ENCODE measurements around the gene SH3BP4.

SH3BP4 gene

DNA sequence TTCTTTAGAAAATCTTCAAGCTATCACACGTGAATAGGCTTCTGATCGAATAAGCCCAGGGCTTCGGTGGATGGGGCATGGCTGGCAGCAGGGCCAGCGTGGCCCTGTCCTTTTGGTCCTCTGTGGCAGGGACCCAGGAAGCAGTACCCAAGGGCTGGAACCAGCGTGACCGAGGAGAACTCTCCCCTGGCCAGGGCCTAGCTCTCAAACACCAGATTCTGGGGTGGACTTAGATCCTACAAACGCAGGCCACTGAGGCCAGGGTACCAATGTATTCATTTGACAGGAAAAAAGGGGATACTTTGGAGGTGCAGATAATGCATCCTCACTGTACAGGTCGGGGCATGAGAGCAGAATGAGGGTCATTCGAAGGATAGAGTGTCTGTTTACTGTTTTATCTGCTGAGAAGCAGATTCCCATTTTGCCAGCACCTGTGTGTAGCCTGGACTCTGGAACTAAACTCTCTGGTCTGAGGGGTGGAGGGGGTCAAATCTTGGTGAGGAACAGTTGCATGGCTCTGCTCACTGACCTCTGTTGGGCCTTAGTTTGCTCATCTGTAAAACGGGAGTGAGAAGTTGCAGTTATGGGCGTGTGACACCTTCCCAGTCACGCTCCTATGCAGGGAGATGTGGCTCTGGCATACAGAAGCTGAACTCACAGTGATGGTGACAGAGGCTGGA, 51.4 kb downstream of the SH3BP4 start:
- H3K27ac ChIP-seq, result no peak overlapping the region
- TF ChIP-seq, protein P1, sequence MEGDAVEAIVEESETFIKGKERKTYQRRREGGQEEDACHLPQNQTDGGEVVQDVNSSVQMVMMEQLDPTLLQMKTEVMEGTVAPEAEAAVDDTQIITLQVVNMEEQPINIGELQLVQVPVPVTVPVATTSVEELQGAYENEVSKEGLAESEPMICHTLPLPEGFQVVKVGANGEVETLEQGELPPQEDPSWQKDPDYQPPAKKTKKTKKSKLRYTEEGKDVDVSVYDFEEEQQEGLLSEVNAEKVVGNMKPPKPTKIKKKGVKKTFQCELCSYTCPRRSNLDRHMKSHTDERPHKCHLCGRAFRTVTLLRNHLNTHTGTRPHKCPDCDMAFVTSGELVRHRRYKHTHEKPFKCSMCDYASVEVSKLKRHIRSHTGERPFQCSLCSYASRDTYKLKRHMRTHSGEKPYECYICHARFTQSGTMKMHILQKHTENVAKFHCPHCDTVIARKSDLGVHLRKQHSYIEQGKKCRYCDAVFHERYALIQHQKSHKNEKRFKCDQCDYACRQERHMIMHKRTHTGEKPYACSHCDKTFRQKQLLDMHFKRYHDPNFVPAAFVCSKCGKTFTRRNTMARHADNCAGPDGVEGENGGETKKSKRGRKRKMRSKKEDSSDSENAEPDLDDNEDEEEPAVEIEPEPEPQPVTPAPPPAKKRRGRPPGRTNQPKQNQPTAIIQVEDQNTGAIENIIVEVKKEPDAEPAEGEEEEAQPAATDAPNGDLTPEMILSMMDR (conservative IDR thresholded peaks at IDR 0.05), result no peak

DNA sequence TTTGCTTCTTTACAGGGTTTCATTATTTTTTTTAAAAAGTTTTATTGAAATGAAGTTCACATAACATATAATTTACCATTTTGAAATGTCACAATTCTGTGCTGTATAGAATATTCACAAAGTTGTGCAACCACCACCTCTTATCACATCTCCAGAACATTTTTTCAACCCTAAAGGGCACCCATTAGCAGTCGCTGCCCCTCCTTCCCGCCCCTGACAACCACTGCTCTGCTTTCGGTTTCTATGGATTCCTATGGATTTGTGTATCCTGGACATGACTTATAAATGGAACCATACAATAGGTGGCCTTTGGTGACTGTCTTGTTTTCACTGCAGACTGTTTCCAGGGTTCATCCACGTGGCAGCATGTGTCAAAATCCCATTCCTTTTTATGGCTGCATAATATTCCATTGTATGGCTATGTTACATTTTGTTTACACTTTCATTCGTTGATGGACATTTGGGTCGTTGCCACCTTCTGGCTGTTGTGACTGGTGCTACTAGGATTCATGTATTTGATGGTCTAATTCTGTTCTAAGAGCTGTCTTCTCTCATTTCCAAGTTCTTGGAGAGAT, 52.6 kb downstream of the SH3BP4 start:
- TF ChIP-seq, protein P1 (conservative IDR thresholded peaks at IDR 0.05), result no peak
- no peak overlapping the region for H3K27ac ChIP-seq

GRCh38 chr2:235005023-235005422, 53.2 kb downstream of the SH3BP4 start:
- no peak overlapping the region for H3K27ac ChIP-seq
- TF ChIP-seq, protein P1 (conservative IDR thresholded peaks at IDR 0.05), result no peak

GRCh38 chr2:235005603-235006259, 53.9 kb downstream of the SH3BP4 start:
- TF ChIP-seq, protein P1 (conservative IDR thresholded peaks at IDR 0.05), result no peak
- H3K27ac ChIP-seq, result peak overlapping the region; percentile 89; the same call in 1 of the 2 replicates

- TF ChIP-seq, protein P1 (conservative IDR thresholded peaks at IDR 0.05), result no peak
- peak overlapping the region; percentile 89; the same call in 1 of the 2 replicates for H3K27ac ChIP-seq
Observed at GRCh38 chr2:235006461-235006860, 54.6 kb downstream of the SH3BP4 start.

DNA sequence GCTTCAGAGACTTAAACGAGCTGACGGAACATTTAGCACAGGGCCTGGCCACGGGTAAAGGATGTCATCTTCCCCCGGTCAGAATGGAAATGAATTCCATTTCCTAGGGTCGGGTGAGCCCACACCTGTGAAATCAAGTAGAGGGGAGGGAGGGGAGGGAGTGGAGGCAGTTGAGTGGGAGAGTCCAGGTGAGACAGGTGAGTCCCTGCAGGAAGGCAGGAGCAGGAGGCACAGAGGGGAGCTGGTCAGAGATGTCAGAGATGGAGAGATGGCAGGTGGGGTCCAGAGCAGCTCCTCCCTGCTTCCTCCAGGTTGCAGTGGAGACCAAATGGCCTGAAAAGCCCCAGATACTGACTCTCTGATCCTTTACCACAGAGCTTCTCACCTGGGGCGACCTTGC, 55.2 kb downstream of the SH3BP4 start:
- TF ChIP-seq, protein P1 (conservative IDR thresholded peaks at IDR 0.05), result no peak

DNA sequence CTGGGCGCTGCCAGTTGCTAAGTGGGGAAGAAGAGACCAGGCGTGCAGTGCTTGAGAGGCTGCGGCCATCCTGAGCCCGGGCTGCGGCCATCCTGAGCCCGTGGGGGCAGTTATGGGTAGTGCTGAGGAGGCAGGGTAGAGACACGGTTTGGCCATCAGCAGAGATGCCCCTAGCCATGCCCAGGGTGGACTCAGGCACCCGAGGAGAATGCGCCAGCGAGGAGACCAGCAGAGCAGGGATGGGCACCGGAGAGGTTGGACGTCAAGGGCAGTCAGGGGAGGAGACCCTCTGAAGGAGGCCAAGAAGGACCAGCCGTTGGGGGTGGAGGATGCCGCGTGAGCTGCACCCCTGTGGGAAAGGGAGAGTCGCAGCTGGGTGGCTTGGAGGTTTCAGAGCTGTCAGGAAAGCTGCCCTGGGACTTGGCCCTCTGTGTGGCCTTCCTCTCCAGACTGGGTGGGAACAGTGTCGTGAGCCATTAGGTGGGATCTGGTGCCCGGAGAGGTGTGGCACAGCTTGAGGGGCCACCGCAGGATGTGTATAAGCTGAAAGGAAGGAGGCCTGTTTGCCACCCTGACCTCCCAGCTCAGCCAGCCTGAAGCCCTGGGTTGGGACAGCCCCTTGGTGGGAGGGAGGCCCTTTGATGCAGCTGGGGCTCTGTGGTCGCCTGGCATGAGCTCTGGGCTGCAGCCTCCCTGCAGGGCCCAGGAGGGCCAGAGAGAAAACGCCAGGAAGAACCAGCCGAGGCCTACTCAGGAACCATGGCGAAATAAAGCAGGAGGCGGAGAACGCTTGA, 56.0 kb downstream of the SH3BP4 start:
- TF ChIP-seq, protein P1 (conservative IDR thresholded peaks at IDR 0.05), result no peak
- H3K27ac ChIP-seq, result peak overlapping the region; percentile 89

More for the DNA sequence above, 55.2 kb downstream of the SH3BP4 start:
- peak overlapping the region; percentile 89 for H3K27ac ChIP-seq

Measured in VCaP (cell line).